Fibroblast of upper back skin (primary cell): ENCODE results near the gene SORCS3.

ENCODE experiments used
- DNase-seq: peaks from one replicate; pipeline ENCODE4 v3.0.0-alpha.2; 2013

Gene SORCS3

DNA sequence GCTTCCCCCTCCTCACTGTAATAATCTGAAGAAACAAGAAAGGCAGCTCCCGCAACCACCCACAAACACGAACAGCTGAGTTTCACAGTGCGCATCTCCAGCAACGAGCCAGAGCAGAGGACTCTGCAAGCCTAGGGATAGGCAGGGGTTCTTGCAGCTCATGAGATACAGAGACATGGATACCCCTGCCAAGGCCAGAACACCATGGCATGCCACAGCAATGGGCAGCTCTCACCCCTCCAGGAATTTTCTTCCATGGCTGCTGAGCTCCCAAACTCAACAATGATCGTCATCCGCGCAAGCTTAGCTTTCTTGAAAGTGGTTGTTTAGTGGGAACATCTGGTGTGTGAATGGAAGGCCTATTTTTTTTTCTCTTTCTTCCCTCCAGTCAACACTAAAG lies 637.3 kb downstream of the SORCS3 start:
- DNase-seq, result no peak

DNA sequence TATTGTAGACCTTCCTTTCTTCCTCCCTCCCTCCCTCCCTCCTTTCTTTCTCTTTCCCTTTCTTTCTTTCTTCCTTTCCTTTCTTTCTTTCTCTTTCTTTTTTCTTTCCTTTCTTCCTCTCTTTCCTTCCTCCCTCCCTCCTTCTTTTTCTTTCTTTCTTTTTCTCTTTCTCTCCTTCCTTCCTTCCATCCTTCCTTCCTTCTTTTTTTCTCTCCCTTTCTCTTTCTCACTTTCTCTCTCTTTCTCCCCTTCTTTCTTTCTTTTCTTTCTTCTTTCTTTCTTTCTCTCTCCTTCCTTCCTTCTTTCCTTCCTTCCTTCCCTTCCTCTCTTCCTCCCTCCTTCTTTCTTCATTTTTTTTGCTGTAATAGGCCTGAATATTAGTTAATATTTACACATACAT lies 638.0 kb downstream of the SORCS3 start:
- no peak for DNase-seq

DNA sequence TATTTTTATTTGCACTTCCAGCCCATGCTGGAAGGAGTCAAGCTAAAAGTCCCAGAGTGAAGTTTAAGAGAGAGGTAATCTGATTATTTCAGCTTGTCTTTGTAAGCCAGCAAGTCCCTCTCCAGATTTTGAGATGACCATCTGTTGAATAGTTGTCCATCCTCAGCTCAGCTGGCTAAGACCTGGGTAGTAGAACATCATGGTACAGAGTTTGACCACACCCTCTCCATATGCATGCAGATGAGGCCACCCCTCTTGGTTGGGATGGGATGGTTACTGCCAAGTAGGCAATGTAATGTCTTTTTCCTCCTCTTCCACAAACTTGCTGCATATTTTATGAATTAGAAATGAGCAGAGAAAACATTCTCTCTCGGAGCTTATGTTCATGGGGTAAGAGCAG lies 639.8 kb downstream of the SORCS3 start:
- DNase-seq, result no peak

DNA sequence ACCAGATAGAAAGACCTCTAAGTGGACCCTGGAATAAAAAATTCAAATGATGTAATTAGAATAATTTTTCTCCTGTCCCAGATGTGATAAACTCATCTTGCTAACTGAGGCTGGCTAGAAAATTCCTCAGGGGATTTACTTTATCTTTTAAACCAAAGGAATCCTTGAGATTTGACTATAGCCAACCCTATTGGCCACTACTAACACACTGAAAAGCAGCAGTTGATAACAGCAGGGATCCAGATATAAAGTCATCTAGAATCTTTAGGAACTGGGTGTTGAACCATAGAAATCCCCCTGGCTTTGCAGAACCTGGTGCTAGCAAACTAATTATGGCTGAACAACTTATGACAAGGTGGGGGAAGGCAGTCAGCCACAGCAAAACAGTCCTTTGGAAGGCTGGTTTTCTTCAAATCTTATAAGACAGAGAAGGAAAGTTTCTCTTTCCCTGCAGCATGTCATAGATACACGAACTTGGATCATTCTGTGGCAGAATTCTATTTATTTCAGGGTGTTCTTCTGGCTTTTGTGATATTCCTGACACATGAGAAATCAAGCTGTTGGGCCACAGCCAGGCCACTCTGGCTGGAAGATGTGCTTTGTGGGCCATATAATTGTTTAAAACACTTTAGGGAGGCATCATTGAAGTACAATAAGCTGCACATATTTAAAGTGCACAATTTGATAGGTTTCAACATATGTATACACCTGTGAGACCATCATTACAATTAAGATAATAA lies 643.6 kb downstream of the SORCS3 start:
- DNase-seq, result no peak

DNA sequence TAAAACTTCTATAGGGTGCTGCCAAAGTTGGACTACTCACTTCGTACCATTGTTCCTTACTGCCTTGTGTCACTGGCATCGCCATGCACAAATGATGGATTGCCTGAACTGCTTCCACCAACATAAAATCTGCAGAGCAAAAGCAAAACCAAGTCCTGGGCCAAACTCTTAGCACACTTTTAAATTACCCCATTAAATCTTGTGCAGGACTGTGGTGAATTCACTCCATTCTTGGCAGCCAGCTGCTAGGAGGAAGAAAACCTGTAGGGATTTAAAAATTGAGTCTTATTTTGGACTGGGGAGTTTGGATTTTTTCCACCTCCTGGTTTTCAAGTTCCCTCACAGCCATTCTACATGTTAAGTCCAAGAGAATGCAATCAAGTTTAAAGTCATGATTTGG lies 646.9 kb downstream of the SORCS3 start:
- DNase-seq, result no peak

DNA sequence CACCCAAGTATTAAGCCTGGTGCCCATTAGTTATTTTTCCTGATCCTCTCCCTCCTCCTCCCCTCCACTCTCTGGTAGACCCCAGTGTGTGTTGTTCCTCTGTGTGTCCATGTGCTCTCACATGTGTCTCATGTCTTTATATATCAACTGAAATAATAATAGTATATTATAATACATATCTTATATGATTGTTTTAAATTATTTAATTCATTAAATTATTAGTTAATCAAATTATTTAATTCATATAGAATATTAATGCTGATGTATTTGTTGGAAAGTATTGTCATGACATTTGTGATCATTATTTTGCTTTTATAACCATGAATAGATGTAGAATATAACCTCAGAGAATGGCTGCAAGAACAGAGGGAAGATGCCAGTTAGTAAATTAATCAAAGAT lies 647.5 kb downstream of the SORCS3 start:
- no peak for DNase-seq

DNA sequence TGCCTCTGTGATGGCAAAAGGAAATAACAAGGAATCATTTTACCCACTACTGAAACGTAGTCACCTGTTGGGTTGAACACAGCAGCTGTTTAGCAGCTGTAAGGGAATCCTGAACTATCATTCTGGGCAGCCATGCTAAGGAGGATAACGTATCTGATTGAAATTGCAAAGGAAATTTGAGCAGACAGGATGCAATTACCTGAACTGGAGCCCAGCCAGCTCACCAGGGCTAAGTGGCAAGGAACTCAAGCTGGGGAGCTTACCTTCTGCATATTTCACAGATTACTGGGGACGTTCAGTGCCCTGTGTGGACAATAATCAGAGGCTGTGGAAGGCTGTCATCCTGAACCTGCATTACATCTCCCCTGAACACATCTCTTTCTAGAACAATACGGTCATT lies 650.5 kb downstream of the SORCS3 start:
- no peak for DNase-seq

DNA sequence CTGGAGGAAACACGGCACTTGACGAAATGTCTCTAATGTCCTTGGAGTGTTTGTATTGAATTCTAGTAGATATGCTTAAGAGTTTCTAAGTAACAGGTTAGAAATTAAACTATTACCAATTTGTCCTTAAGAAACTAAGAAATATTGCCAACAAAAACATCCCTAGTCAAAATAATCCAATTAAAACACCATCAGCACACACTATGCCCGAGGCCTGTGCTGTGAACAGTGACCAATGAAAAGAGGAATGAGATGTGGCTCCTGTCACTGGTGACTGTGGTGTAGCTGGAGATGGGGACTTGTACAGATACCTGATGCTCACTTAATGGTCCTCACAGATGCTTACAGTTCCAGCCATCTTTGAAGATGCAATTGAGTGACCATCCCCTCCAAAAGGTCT lies 651.1 kb downstream of the SORCS3 start:
- DNase-seq, result no peak
